NCI-H128 (cell line): ENCODE measurements around the gene NT5DC4.

Experiments
- DNase-seq: peaks from one replicate; lab custom pipeline; 2025; ENCODE audit not compliant: unreplicated experiment; lab: John Stamatoyannopoulos, UW

Gene NT5DC4

GRCh38 chr2:112720785-112721184 is at the start of gene NT5DC4:
NT5DC4 (plus strand) TSS chr2:112721020; CDS start chr2:112721080, 60 bp downstream.
- no peak for DNase-seq

DNA sequence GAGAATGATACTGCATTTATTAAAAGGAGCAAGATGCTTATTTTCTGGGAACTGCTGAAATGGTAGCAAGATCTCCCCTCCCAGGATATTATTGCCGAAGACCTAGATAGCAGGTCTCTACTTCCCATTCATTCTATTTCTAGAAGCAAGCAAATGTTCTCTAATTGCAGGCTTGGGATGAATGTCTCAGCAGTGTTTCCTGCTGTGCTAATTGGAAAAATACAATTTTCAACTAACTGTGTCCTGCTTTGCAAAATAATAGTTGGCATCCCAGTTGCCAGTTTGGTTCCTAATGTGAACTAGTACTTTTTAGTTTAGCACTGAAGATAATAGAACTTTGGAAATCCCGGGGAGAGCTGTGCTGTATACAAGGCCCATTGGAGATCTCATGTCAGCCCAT is 49.0 kb upstream of the NT5DC4 start:
- no peak for DNase-seq

GRCh38 chr2:112673008-112673407 is 47.8 kb upstream of the NT5DC4 start:
- no peak for DNase-seq

- no peak for DNase-seq
Observed at GRCh38 chr2:112674229-112674628, 46.6 kb upstream of the NT5DC4 start.

GRCh38 chr2:112679484-112679883 is 41.3 kb upstream of the NT5DC4 start:
- no peak for DNase-seq

DNA sequence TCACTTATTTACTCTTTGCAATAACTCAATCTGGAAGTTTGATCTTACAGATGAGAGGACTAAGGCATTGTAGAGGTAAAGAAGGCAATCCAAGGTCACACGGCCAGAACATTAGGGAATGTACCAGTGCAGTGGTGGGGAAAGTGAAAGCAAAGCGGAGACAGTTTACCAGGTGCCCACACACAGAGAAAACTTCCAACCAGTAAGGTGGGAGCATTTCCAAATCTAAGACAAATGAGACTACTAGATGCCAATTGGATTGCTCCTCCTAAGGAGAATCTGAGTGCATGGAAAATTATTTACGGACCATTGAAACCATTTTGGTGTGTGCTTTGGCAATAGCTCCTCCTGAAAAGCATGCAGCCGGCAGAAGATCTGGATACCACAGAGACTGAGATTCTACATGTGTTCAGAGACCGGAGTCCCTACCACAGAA is 40.1 kb upstream of the NT5DC4 start:
- no peak for DNase-seq

GRCh38 chr2:112682101-112682500 is 38.7 kb upstream of the NT5DC4 start:
- DNase-seq: no peak

- no peak for DNase-seq
Observed at GRCh38 chr2:112683550-112684414, 37.0 kb upstream of the NT5DC4 start.

DNA sequence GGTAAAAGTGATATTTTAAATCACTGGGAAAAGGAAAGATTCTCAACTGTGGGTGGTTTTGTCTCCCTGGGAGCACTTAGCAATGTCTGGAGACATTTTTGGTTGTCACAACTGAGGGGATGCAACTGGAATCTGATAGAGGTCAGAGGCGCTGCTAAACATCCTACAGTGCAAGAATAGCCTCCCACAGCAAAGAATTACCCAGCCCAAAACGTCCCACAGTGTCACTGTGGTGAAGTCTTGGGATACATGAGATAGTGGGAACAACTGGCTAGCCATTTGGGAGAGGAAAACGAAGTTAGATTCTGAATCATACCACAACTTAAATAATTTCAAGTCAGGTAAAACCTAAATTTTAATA is 36.4 kb upstream of the NT5DC4 start:
- DNase-seq: no peak

DNA sequence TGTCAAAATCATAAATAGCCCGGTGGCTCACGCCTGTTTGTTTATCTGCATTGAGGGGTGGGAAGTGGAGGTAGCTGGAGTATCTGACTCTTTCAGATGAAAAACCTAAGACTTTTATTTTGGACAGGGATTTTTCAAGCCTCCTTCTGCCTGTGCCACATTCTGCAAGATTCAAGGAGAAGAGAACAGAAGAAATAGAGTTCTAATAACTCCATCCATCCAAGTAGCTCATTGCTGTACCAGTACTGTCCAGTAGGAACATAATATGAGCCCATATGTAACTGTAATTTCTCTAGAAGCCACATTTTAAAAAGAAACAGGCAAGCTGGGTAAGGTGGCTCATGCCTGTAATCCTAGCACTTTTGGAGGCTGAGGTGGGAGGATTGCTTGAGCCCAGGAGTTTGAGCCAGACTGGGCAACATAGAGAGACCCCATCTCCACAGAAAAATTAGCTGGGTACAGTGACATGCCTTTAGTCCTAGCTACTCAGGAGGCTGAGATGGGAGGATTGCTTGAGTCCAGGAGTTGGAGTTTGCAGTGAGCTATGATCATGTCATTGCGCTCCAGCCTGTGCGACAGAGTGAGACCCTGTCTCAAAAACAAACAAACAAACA is 35.4 kb upstream of the NT5DC4 start:
- DNase-seq: no peak

DNA sequence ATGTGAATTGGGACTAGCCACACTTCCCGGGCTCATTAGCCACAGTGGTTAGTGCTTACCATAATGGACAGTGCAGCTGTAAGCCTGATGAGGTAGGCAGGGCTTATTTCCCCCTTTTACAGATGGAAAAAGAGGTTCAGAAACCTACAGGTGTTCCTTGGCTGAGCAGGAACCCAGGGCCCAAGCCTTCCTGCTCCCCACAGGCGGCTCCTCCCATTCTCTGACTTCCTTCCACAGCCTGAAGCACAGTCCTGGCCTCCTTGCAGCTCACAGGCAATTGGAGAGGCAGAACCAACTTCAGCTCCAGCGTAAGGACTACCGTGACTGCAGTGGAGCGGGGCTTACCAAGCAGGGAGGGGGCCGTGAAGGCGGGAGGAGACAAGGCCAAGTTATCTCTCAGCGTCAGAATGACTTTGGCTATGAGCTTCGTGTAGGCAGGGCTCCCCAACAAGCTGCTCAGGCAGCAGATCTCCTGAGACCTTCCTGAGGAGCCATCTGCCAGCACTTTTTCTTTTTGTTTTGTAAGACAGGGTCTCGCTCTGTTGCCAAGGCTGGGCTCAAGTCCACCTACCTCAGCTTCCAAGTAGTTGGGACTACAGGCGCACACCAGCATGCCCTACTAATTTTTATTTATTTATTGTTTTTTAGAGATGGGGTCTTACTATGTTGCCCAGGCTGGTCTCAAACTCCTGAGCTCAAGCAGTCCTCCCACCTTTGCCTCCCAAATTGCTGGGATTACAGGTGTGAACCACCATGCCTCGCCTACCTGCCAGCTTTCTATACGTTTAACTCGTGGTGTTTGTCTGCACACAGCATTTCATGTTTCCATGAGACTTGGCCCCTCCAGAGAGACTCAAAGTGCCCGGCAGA is 34.2 kb upstream of the NT5DC4 start:
- DNase-seq: no peak

GRCh38 chr2:112687522-112687921 is 33.3 kb upstream of the NT5DC4 start:
- DNase-seq: no peak

DNA sequence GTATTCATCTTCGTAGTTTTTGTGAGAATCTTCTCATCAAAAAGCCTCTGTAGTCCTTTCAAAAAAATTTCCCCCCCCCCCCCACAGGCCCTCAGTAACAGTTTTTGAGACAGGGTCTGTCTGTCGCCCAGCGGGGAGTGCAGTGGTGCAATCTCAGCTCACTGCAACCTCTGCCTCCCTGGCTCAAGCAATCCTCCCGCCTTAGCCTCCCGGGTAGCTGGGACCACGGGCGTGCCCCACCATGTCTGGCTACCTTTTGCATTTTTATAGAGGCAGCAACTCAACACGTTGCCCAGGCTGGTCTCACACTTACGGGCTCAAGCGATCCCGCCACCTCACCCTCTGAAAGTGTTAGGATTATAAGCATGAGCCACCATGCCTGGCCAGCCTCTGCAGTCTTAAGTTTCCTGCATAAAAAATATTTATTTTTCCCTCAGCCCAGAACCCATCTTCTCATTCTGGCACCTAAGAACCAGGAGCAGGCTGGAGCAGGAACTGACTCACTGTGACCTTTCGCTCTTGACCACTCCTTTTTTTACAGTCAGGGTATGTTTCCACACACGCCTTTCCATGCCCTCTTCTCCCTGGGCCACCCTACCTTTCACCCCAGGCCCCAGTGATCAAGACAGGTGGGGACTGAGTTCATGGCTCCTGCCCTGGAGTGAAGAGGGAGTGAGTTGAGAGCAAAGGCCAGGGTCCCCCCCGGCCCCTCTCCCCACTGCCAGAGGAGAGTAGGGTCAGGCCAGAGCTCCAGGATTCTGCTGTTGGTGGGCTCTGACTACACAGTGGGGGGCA is 32.5 kb upstream of the NT5DC4 start:
- DNase-seq: no peak

DNA sequence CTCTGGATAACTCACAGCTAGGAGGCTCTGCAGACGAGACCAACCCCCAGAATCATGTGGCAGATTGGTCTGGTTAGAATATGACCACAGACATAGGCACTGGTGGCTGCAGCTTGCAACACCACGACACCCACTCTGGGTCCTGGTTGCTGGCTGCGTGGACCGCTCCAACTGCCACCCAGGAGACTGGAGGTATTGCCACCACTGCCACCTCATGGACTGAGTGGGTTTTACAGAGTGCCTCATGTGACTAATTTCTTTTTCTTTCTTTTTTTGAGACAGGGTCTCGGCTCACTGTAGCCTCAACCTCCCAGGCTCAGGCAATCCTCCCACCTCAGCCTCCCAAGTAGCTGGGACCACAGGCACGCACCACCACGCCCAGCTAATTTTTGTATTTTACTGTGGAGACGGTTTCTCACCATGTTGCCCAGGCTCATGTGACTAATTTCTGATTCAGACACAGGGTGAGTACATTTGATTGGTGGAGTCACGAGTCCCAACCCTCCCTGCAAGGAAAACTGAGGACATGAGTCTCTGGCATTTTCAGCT is 29.9 kb upstream of the NT5DC4 start:
- DNase-seq: no peak

DNA sequence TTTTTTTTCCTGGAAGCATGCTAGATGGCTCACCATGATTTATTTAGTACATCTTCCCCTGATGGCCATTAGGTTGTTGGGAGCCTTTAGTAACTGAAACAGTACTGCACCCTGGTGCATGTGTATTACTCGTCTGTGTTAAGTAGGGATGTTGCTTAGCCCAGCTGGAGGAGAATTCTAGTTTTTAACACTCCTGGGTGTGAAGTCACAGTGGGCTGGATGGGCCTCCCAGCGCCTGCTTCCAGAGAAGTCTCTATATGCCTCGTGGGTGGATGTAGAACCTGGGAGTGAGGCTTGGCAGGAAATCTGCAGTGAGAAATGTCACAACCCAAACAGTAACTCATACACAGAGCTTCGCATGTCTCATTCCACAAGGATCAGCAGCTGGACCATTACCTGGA is 28.9 kb upstream of the NT5DC4 start:
- no peak for DNase-seq

DNA sequence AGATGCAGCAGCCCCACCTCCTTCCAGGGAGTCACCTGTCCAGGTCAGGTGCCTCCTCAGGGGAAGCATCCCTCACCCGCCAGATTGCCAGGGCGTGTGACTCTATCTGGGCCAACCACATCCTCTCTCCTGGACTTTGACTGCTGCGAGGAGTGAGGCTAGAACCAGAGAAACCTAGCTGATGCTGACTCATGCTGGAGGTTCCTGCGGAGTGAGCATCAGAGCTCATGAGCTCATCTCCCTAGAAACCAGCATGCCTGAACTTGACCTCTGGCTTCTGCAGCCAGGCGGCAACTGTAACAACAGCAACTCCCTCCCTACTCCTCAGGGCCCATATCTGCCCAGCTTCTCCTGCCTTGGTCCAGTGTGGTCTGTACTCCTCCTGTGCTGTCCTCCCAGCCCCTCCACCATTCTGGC is 28.3 kb upstream of the NT5DC4 start:
- DNase-seq: no peak

GRCh38 chr2:112692918-112693317 is 27.9 kb upstream of the NT5DC4 start:
- no peak for DNase-seq

DNA sequence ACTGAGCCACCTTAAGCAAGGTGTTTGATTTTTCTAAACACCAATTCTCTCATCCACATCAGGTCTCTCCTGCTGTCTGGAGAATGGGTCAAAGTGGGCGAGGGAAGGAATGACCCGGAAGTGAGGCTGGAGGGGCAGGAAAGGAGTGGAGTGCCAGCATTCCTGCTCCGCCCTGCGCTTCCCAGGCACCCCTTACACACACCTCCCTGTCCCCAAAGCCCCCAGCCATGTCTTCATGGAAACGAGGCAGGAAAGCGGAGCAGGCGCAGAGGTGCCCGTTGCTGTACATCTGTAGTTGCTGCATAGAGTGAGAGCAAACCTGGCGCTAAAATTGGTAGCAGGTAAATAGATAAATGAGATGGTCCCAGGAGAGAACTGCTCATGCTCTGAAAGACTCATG is 27.2 kb upstream of the NT5DC4 start:
- no peak for DNase-seq

GRCh38 chr2:112694182-112694581 is 26.6 kb upstream of the NT5DC4 start:
- no peak for DNase-seq

DNA sequence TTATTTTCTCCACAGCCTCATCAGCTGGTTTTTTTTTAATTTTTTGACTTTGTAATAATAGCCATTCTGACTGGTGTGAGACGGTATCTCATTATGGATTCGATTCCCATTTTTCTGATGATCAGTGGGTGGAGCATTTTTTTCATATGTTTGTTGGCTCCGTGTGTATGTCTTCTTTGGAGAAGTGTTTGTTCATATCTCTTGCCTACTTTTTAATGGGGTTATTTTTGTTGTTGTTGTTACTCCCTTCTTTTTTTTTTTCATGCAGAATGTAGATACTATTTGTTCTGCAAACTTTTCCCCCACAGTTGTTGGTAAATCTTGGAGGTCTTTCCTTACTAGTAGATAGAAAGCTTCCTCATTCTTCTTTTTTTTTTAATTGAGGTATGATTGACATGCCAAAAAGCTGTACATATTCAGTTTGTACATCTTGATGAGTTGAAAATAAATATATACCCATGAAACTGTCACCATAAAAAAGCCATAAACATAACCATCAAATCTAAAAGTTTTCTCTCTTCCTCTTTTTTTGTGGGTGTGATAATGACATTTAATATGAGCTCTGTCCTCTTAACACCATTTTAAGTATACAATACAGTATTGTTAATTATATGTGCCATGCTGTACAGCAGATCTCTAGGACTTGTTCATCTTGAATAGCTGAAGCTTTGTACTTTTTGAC is 21.8 kb upstream of the NT5DC4 start:
- no peak for DNase-seq
